ENCODE measurements around the gene ARFGAP1.
"Not testable (repeated sequence)": the region's sequence is repeated elsewhere in the genome, so short reads cannot be mapped to it uniquely, and the experiment has no call there.

The ARFGAP1 gene

GRCh38 chr20:63293456-63293855 is 20.8 kb downstream of the ARFGAP1 start:
- DNase-seq: no peak

GRCh38 chr20:63293871-63294535 is 21.4 kb downstream of the ARFGAP1 start:
- DNase-seq: no peak

GRCh38 chr20:63294536-63294900 is 21.9 kb downstream of the ARFGAP1 start:
- DNase-seq: no peak

GRCh38 chr20:63295018-63295417 is 22.4 kb downstream of the ARFGAP1 start:
- DNase-seq: no peak

GRCh38 chr20:63295422-63295821 is 22.8 kb downstream of the ARFGAP1 start:
- DNase-seq: no peak

- DNase-seq: no peak
These were observed 23.2 kb downstream of the ARFGAP1 start for GRCh38 chr20:63295846-63296245.

- DNase-seq: no peak
These were observed 24.1 kb downstream of the ARFGAP1 start for GRCh38 chr20:63296531-63297299.

GRCh38 chr20:63297371-63297781 is 24.8 kb downstream of the ARFGAP1 start:
- no peak for DNase-seq

- no peak for DNase-seq
These were observed 25.4 kb downstream of the ARFGAP1 start for GRCh38 chr20:63297796-63298572.

GRCh38 chr20:63298731-63299312 is 26.2 kb downstream of the ARFGAP1 start:
- DNase-seq: no peak

- no peak for DNase-seq
These were observed 29.1 kb downstream of the ARFGAP1 start for GRCh38 chr20:63301671-63302070.

GRCh38 chr20:63303095-63303666 is 30.6 kb downstream of the ARFGAP1 start:
- DNase-seq: no peak

- DNase-seq: no peak
These were observed 32.8 kb downstream of the ARFGAP1 start for GRCh38 chr20:63305393-63305792.

GRCh38 chr20:63305933-63306672 is 33.5 kb downstream of the ARFGAP1 start:
- DNase-seq: not testable (repeated sequence)

GRCh38 chr20:63306673-63307537 is 34.3 kb downstream of the ARFGAP1 start:
- DNase-seq: no peak

GRCh38 chr20:63307538-63308217 is 35.1 kb downstream of the ARFGAP1 start:
- DNase-seq: no peak

- DNase-seq: no peak
These were observed 35.8 kb downstream of the ARFGAP1 start for GRCh38 chr20:63308218-63308911.

- no peak for DNase-seq
These were observed 36.9 kb downstream of the ARFGAP1 start for GRCh38 chr20:63309261-63310071.
